Pancreas (tissue), 10 donors: ENCODE results near the gene PALLD. TPM values are rescaled to one million over a fixed set of nuclear protein-coding genes. Genes with fewer than 3 reads are reported as not detected.

Experiments used
- ATAC-seq, 4 donors: fragments of 200-7000 bp; cut with Tn5 transposase; one replicate each; pipeline versions ENCODE4 v1.8.0 to v1.9.1; 2020; ENCODE audit warnings: mild to moderate bottlenecking in 4 of 4, moderate library complexity in 4 of 4
- DNase-seq, 6 donors: peaks; one replicate each; pipeline ENCODE4 v3.0.0-alpha.2; 2020
- FAIRE-seq: peaks from 2 replicates; lab custom pipeline; 2012; peaks lifted over from hg19 to GRCh38; lab: Jason Lieb, UNC
- H3K27ac ChIP-seq, 4 donors: fragments of 200-600 bp; sonication (generic); 1 replicate in 3 of 4; 2 replicates in 1 of 4; pipeline versions ENCODE4 v1.5.0 to v1.8.0; 2020
- H3K27me3 ChIP-seq, 4 donors: fragments of 200-600 bp; one replicate each; pipeline ENCODE4 v1.8.0; 2021
- H3K36me3 ChIP-seq, 3 donors: fragments of 200-600 bp; sonication (generic) in 1 of 3; one replicate each; pipeline versions ENCODE4 v1.5.0 to v1.8.0; 2020 to 2021
- H3K4me1 ChIP-seq, 3 donors: fragments of 200-600 bp; one replicate each; pipeline ENCODE4 v1.8.0; 2021
- H3K4me3 ChIP-seq, 4 donors: fragments of 200-600 bp; sonication (generic) in 2 of 4; one replicate each; pipeline versions ENCODE4 v1.5.0 to v1.8.0; 2020 to 2021
- H3K9me3 ChIP-seq, 4 donors: fragments of 200-600 bp; one replicate each; pipeline ENCODE4 v1.8.0; 2021
- WGBS, 2 donors: extraction: QIAGEN DNeasy Blood & Tissue Kit; methylation state at CpG; one replicate each; pipeline ENCODE4 v1.1.7; 2013; 5-methylcytosine and 5-hydroxymethylcytosine counted together
- intact Hi-C, 3 donors: fragments of 100-400 bp; cut with DNase I; formaldehyde crosslinking; loops; one replicate each; pipeline versions ENCODE4 v1.11.1 to v1.14.2; 2022
- polyA plus RNA-seq, 2 donors: library from polyadenylated mRNA; stranded (reverse); fragments of 200-250 nt; gene quantifications; one replicate each; pipeline ENCODE4 v1.2.3, GENCODE V29; 2013
- total RNA-seq, 6 donors: library from RNA; stranded (reverse); fragmentation: NEBNext Ultra II Directional in 4 of 6; extraction: Animal tissue kit (Norgen Biotek cat#: 25700) in 4 of 6; gene quantifications; one replicate each; pipeline versions ENCODE4 v1.2.1 to v1.2.4, GENCODE V29; 2021 to 2023
- TF ChIP-seq, protein P1 (sequence below), 4 donors: fragments of 200-600 bp; sonication (generic) in 3 of 4; IDR thresholded peaks; one replicate each; pipeline versions ENCODE4 v1.5.0 to v1.8.0; 2021; ENCODE audit warnings: antibody characterized with exemption in 4 of 4
- donor health status: healthy with polysubstance abuse.
- donor health status: DM: no; HTN: no; CAD: no; lungs with moderate emphysema.
- donor health status: DM: no; HTN: no; CAD: no.
- donor health status: control.
- donor health status: control.
- donor health status: Bipolar disorder and iron deficiency.
- donor health status: DM: yes; HTN: yes; CAD: no.
- donor health status: DM: no; HTN: no; CAD: no.
- donor health status: DM: no; HTN: no; CAD: no.
- donor health status: DM: yes; HTN: yes; CAD: no.

Gene PALLD
- total and polyA plus RNA-seq, 8 donors, result 4.4 to 44.2 (median 14.1) TPM

DNA sequence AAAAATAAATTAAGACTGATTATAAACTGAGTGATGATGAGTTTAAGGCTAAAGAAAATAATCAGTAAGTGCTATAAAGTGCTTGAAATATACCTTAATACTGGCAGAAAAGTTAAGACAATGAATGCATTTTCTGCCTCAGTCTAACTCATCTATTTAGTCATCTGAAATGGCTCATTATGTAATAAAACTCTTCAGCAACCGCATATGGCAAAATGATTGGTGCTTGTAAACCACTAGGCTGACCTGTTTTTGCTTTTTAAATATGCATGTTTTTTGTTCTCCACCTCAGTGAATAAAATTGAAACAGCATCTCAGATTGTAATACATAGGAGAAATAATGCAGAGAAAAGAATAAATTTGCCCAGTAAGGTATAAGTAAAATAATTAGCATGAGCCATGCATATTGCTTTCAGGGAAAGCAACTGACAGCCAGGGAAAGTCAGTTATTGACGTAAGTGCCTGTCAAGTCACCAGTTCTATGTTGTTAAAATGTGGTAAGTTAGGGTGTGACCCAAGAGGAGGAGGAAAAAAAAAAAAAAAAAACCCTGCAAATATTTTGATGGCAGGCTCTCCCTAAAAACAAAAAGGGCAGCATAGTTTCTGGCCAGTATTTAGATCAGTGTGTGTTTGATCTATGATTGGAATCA, 167.5 kb downstream of the PALLD start:
- intact Hi-C loops, result no loop called here
- no peak for DNase-seq
- no peak overlapping the region for H3K27ac ChIP-seq
- WGBS, 2 donors, result 88 to 89% methylated on average over 2 of the region's 2 CpGs
- no peak for FAIRE-seq
- H3K9me3 ChIP-seq, result no peaks in the 10 kb centered on the region
- TF ChIP-seq, protein P1, sequence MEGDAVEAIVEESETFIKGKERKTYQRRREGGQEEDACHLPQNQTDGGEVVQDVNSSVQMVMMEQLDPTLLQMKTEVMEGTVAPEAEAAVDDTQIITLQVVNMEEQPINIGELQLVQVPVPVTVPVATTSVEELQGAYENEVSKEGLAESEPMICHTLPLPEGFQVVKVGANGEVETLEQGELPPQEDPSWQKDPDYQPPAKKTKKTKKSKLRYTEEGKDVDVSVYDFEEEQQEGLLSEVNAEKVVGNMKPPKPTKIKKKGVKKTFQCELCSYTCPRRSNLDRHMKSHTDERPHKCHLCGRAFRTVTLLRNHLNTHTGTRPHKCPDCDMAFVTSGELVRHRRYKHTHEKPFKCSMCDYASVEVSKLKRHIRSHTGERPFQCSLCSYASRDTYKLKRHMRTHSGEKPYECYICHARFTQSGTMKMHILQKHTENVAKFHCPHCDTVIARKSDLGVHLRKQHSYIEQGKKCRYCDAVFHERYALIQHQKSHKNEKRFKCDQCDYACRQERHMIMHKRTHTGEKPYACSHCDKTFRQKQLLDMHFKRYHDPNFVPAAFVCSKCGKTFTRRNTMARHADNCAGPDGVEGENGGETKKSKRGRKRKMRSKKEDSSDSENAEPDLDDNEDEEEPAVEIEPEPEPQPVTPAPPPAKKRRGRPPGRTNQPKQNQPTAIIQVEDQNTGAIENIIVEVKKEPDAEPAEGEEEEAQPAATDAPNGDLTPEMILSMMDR (IDR thresholded peaks at IDR 0.05), result no peak
- ATAC-seq, result no peak
- H3K4me3 ChIP-seq, result no peak overlapping the region
- no peaks in the 10 kb centered on the region for H3K4me1 ChIP-seq
- no peaks in the 10 kb centered on the region for H3K27me3 ChIP-seq
- no peaks in the 10 kb centered on the region for H3K36me3 ChIP-seq

DNA sequence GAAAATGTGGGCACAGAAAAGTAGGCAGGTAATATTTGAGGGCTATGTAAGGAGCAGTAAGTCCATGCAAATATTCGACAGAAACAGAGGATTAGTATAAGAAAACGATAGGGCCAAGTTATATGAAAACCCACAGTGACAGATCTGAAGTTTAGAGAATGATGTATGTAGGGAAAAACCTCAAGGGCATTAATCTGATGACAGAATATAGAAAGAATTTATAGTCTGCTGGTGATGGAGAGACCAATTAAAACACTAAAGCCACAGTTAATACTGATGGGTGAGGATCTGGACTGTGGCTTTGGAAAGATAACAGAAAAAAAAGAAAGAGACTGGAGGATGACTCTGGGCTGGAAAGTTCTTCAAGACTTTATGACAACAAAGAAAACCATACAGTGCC, 169.7 kb downstream of the PALLD start:
- Histone ChIP-seq H3K4me3 (no peak overlapping the region), H3K4me1 (no peaks in the 10 kb centered on the region), H3K36me3 (no peaks in the 10 kb centered on the region), H3K27me3 (no peaks in the 10 kb centered on the region), H3K27ac (no peak overlapping the region), H3K9me3 (no peaks in the 10 kb centered on the region)
- FAIRE-seq (no peak), ATAC-seq (no peak), DNase-seq (no peak)
- TF ChIP-seq, protein P1 (IDR thresholded peaks at IDR 0.05), result no peak
- WGBS, 2 donors, result 26 to 44% methylated on average over 2 of the region's 2 CpGs
- intact Hi-C loops, result no loop called here

DNA sequence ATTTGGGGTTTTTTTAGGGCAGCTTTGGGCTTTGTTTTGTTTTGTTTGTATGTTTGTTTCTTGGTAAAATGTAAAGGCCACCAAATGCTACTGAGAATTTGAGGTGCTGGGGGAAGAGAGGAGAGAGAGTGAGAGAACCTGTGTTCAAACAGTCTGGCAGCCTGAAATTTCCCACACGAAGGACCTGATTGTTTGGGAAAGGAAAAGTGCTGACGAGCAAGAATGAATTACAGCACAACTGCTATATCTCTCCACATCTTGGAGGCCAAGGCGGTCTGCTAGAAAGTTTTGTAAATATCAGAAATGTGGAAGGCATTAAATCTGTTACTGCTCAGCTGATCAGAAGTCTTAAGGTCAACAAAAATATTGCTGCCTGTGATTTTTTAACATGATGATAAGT, 170.5 kb downstream of the PALLD start:
- Histone ChIP-seq H3K27ac (no peak overlapping the region), H3K36me3 (no peaks in the 10 kb centered on the region), H3K27me3 (no peaks in the 10 kb centered on the region), H3K4me3 (no peak overlapping the region), H3K4me1 (no peaks in the 10 kb centered on the region), H3K9me3 (no peaks in the 10 kb centered on the region)
- DNase-seq (no peak), FAIRE-seq (no peak), ATAC-seq (no peak)
- 43 to 50% methylated on average over 3 of the region's 3 CpGs for WGBS, 2 donors
- intact Hi-C loops, result no loop called here
- TF ChIP-seq, protein P1 (IDR thresholded peaks at IDR 0.05), result no peak

DNA sequence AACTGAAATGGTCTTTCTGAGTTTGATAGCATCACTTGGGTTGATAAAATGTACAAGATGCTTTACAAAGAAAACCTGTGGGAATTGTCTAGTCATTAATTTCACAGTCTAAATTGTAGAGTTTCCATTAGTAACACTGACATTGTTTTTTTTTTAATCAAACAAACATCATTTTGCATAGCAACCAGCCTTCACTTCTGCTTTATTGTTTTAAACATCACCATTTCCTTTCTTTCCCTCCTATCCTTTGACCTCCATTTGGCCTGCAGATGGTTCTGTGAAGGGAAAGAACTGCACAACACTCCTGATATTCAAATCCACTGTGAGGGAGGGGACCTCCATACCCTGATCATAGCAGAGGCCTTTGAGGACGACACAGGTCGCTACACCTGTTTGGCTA, 171.1 kb downstream of the PALLD start:
- no peak for ATAC-seq
- 82 to 96% methylated on average over 2 of the region's 2 CpGs for WGBS, 2 donors
- no peak for DNase-seq
- intact Hi-C loops, result no loop called here
- H3K27ac ChIP-seq, result no peak overlapping the region
- no peaks in the 10 kb centered on the region for H3K36me3 ChIP-seq
- H3K27me3 ChIP-seq, result no peaks in the 10 kb centered on the region
- TF ChIP-seq, protein P1 (IDR thresholded peaks at IDR 0.05), result no peak
- no peak overlapping the region for H3K4me3 ChIP-seq
- H3K4me1 ChIP-seq, result no peaks in the 10 kb centered on the region
- FAIRE-seq, result no peak
- H3K9me3 ChIP-seq, result no peaks in the 10 kb centered on the region

DNA sequence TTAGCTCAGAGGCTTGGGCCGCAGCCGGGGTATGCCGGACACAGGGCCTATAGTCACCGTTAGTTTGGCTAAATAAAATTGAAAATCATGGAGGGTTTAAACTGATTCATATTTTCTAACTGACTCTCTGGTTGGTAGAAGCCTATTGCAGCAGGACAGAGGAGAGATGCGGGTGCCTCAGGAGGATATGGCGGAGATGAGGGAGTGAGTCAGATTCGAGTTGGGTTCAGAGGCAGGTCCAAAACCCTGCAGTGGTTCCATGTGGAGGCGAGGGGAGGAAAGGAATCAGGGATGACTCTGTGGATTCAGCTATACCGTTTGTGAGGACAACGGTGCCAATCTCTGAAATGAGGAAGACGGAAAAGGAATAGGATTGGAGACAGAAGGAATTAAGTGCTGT, 176.6 kb downstream of the PALLD start:
- Histone ChIP-seq H3K4me3 (no peak overlapping the region), H3K9me3 (no peaks in the 10 kb centered on the region), H3K4me1 (no peaks in the 10 kb centered on the region), H3K27ac (no peak overlapping the region), H3K27me3 (no peaks in the 10 kb centered on the region), H3K36me3 (no peaks in the 10 kb centered on the region)
- 77 to 86% methylated on average over 11 of the region's 11 CpGs for whole genome bisulfite sequencing, 2 donors
- no peak for FAIRE-seq
- intact Hi-C loops, result no loop called here
- no peak for ATAC-seq
- TF ChIP-seq, protein P1 (IDR thresholded peaks at IDR 0.05), result no peak
- DNase-seq, result no peak
